ENCODE results near the gene ADPRHL1.

The ADPRHL1 gene
- total RNA-seq, result 0 to 3.7 (median 0.25) reads per million in 17 experiments

DNA sequence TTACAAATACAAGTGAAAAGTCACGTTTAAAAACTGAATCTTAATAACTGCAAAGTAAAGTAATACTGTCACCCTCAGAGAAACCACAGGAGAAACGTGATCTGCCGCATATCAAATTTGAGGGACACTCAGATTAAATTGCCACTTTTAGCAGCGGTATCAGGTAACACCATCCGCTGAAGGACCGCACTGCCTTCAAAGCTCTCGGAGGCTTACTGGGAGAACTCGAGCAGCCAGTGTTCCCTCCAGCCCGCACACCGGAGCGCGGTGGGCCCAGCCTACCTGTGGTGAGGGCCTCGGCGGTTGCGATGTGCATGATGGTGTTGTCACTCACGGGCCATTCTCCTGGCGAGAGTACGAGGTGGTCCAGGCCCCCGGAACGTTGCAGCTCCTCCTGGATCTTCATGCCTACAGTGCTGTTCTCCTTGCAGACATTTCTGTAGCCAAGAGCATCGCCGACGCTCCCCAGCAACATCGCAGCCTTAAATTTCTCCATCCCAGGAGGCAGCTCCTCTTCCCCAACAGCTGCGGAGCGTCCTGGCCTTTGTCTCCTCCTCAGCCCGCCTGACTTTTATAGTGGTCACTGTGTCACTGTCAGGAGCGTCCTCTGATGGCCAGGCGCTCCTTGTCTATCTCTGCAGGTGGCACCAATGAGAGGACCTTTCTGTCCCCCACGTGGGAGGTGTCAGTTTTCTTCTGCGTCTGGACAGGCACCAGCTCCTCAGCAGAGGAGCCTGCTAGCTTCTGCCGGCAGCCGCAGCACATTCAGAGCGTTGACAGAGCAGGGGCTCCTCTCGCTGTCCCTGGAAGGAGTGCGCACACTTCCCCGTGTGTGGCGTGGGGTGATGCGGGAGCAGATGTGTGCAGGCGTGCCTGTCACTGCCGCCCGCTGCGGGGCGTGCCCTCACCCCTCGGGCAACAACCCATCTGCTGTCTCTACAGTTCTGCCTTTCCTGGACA, at the start of gene ADPRHL1:
Gene ADPRHL1 (minus strand): TSS at position 547 of the 960 bp plus-strand sequence. CDS start 51 bp downstream, at position 496.
- DNase-seq, result no peak

DNA sequence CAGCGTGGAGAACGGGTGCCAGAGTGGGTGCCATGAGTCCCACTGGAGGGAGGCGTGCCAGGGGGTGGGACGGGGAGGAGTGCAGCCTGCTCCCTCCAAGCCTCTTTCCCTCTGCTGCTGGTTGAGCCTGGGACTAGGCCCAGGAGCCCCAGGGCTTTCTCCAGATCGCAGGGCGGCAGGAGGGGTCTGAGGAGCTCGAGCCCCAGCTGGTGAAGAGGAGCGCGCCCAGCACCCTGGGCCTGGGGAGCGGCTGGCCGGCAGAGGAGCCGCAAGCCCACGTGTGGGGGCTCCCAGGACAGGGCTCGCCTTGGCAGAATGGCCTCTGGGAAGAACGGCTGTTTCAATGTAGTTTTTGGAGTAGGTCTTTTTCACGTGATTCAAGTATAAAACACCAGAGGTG, 49.4 kb upstream of the ADPRHL1 start:
- DNase-seq, result no peak

DNA sequence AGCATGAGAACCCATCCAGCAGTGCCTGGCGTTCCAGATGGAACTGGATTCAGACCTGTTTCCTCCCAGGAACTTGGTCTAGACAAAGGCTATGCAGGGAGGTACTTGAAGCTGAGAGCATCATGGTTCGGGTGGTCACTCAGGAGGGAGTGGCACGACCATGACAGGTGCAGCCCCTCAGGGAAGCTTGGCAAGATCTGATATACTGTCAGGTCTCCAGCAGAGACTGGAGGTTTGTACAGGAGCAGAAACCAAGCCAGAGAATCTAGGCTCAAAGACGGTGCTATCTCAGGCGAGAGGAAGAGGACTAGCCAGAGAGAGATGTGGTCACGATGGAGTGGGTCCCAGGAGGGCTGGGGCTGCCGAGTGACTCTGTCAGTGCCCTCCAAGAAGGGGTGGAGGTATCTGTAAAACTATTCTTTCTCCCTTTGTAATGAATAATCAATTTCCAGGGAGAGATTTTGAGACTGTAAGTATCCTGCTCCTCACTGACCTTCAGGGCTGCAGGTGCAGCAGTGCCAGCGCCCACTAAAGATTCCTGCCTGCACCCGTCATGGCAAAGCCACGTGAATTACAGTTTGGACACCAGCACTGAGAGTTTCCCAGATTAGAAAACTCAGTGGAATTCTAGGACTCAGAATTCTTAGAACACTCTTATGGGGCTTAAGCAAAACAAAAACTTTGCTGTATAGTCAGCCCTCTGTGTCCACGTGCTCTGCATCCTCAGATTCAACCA, 47.4 kb upstream of the ADPRHL1 start:
- no peak for DNase-seq

DNA sequence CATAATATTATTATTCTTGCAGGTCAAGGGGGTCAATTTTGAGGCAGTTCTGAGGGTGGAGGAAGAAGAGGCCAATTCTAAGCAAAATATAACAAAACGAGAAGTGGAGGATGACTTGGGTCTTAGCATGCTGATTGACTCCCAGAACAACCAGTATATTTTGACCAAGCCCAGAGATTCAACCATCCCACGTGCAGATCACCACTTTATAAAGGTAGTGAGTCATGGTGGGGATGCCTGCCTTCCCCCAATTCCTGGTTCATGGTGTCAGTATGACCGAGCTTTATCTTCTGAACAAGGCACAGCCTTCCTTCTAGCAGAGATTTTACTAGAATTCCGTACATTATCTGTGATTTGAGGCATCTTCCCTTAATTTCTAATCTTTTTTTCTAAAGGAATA, 46.6 kb upstream of the ADPRHL1 start:
- DNase-seq, result peak in 1 of 4 experiments; percentile 29

DNA sequence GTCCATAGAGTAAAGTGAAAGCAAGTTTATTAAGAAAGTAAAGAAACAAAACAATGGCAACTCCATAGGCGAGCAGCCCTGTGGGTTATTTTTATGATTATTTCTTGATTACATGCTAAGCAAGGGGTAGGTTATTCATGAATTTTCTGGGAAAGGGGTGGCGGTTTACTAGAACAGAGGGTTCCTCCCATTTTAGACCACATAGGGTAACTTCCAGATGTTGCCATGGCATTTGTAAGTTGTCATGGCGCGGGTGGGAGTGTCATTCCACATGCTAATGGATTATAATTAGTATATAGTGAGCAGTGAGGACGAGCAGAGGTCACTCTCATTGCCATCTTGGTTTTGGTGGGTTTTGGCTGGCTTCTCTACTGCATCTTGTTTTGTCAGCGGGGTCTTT, 45.6 kb upstream of the ADPRHL1 start:
- no peak for DNase-seq

DNA sequence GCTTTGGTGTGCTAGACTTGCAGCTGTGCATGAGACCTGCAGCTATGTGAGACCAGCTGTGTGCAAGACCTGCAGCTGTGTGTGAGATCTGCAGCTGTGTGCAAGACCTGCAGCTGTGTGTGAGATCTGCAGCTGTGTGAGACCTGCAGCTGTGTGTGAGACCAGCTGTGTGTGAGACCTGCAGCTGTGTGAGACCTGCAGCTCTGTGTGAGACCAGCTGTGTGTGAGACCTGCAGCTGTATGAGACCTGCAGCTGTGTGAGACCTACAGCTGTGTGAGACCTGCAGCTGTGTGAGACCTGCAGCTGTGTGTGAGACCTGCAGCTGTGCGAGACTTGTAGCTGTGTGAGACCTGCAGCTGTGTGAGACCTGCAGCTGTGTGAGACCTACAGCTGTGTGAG, 43.9 kb upstream of the ADPRHL1 start:
- DNase-seq, result no peak

DNA sequence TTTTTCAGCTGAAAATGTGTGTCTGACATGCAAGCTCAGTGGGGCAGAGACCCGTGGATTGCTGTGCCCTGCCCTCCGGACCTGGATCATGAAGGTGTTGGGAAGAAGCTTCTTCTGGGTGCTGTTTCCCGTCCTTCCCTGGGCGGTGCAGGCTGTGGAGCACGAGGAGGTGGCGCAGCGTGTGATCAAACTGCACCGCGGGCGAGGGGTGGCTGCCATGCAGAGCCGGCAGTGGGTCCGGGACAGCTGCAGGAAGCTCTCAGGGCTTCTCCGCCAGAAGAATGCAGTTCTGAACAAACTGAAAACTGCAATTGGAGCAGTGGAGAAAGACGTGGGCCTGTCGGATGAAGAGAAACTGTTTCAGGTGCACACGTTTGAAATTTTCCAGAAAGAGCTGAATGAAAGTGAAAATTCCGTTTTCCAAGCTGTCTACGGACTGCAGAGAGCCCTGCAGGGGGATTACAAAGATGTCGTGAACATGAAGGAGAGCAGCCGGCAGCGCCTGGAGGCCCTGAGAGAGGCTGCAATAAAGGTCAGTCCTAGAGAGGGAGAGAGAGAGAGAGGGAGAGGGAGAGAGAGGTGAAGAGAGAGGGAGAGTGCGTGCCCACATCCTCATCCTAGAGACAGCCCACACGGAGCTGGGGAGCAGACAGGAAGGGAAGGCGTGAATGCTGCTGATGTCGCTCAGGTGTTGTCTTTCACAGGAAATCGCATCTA, 42.4 kb upstream of the ADPRHL1 start:
- no peak for DNase-seq

DNA sequence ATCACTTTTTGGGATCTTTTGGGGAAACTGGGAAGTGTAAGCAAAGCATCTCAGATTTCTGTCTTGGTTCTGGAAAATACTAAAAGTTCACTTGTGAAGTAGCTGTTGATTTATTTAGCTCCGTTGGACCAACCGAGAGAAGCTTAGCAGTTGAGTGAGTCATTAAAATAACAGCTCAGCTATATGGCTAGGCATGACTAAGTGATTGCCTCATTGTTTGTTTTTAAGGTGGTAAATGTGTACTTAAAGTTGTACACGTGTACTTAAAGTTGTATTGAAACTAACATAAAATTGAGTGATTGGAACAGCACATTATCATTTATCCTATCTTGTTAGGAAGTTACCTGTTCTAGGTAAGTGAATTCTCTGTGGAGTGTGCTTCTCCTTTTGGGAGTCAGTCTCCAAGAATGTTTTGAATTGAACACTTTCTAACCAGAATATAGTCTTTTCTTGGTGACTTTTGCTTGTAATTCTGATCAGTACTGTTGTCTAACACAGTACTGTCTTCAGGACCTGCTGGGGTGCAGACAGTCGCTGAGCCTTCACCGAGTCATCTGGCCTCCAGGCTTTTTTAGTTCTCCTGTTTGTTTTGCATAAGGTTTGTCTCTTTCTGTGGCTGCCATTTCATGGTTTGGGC, 40.1 kb upstream of the ADPRHL1 start:
- DNase-seq, result peak; percentile 42 to 82 (median 60)

DNA sequence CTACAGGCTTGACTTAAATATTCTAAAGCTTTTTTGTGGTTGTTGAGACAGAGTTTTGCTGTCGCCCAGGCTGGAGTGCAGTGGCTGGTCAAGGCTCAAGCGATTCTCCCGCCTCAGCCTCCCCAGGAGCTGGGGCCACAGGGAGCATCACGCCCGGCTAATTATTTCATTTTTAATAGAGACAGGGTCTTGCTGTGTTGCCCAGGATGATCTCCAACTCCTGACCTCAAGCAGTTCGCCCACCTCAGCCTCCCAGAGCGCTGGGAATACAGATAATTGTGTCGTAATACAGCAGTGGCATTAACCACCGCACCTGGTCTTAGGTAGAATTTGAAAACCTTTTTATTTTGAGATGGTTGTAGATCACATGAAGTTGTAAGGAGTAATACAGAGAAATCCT, 38.7 kb upstream of the ADPRHL1 start:
- DNase-seq, result no peak

DNA sequence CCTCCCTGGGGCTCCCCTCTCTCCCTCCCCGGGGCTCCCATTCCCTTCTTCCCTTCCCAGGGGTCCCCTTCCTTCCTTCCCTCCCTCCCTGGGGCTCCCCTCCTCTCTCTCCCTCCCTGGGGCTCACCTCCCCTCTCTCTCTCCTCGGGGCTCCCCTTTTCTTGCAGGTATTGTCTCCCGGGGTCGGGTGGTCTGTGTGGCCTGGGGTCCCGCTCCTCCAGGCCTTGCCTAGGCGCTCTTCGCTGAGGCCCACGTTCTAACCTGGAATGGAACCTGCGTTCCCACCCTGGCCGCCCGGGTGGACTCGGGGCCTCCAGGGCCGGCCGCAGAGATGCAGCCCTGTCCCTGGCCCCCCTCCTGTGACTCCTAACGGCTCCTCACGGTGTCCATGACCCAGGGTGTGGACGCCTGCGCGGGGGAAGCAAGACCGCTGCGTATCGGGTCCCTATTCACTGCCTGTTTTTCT, 38.2 kb upstream of the ADPRHL1 start:
- DNase-seq, result peak; percentile 41 to 70 (median 60)

DNA sequence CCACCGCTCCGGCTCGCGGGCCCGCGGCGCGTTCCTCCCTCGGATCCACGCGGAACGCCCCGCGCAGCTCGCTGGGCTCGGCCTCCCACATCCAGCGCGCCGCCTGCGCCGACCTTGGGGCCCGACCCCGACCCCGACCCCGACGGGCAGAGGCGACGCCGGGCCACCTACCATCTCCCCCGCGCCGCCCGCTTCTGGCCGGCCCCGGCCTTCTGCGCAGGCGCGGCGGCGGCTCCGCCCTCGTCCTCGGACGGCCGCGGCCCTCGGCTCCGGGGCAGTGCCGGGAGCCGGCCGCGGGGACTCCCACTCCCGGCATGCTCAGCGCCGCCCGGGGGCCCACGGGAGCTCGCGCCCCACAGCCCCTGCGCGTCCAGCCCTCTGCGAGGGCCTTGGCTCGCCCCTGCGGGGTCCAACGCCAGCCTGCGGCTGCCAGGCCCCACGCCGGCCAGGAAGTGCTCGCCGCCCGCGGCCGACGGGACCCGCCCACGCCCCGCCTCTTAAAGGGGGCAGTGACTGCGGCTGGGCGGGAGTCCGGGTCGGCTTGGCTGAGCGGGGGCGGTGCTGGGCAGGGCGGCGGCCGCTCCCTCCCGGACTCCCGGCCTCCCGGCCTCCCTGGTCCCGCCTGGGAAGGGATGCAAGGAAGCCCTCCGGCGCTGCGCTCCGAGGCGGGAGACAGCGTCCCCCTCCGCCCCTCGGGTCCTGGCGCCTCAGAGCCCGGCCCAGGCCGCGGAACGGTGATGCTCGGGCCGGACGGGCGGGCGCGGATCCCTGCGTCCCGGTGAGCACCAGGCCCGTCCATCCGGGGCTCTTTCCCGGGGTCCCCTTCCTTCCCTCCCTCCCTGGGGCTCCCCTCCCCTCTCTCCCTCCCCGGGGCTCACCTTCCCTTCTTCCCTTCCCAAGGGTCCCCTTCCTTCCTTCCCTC, 37.5 kb upstream of the ADPRHL1 start, which contains the start of gene DCUN1D2:
Gene DCUN1D2 (minus strand): TSS at position 216 of the 922 bp plus-strand sequence. CDS start 42 bp downstream, at position 174.
- peak; percentile 94 to 98 (median 96) for DNase-seq

DNA sequence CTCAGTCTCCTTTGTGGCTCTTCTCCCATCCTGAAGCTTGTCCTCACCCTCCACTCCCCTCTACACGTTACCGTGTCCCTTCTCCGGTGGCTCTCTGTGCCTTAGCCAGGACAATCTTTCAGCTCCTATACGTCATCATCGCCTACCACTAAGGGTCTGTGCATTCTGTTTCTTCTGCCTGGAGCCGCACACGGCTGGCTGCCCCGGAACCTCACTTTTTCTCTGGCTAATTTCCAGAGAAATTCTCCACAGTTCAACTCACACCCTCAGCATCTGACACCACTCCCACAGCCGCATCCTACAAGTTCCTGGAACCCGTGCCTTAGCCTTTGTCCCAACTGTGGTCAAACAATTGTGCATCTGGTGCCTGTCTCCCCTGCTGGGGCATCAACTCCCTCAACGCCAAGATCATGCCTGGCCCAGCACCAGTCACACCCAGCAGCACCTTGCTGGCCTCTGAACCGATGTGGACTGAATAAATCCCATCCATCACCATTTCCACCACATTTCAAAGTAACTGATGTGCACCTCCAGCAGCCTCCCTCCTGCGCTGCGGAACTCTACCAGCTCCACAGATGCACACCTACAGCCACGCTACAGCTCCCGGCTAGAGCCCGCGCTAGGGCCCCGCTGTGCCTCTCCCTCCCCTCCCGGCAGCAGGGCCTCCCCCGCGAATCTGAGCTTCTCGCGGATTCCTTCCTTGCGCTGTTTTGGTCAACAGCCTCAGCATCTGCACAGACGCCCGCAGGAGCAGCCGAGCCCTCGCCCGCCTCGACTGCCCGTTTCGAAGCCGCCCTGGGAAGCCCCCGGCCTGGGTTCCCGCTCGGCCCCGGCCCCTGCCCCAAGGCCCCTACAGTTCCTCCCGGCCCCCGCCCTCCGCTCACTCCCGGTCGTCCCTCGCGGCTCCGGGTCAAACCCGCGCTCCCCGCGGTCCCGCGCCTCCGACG, 36.5 kb upstream of the ADPRHL1 start:
- DNase-seq, result peak; percentile 11 to 62 (median 48)

DNA sequence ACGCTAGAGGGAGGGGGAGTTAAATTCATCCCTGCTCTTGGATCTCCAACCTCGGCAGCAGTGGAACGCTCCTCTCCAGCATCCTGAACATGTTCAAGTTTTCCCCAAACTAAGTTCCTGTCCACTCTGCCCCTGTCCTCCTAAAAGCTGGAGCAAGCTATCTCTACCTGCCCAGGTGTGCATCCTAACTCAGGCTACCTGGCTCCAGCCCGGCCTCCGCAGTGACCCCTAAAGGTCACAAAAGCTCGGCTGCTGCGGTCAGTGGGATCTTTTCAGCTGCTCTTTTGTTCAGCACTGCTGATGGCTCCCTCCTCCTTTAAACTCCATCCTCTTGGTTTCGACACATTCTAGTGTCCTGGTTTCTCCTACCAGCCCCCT, 35.9 kb upstream of the ADPRHL1 start:
- no peak for DNase-seq

DNA sequence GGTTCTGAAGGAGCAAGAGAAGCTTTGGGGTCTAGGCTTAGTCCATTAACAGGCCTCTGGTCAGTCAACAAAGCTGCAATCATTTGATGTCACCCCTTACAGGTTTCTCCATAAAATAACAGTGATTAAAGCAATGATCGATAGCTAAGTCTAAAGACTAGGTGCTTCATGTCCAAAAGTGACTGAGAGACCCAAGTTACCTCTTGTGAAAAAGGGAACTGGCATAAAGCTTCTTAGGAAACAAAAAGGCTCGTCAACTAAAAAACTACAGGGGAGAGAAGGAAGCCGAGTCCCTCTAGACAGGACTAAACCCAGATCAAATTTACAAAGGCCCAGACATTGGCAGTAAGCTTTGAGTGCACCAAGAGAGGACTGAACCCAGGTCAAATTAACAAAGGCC, 35.0 kb upstream of the ADPRHL1 start:
- DNase-seq, result peak in 1 of 4 experiments; percentile 26

DNA sequence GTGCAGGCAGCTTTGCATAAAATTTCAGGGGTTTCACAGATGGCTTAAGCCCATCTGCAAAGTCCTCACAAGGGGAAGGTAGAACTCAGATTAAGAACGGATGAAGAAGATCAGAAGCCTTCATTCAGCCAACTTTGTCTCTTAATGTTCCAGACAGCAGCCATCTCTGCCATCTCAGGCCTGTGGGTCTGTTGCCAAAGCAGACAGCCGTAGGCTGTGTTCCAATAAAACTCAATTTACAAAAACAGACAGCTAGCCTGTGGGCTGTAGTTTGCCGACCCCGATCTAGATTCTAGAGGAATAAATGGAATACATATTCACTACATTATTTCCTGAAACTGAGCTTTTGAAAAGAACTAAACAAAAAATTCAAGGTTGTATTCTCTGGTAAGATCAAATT, 33.4 kb upstream of the ADPRHL1 start:
- no peak for DNase-seq

DNA sequence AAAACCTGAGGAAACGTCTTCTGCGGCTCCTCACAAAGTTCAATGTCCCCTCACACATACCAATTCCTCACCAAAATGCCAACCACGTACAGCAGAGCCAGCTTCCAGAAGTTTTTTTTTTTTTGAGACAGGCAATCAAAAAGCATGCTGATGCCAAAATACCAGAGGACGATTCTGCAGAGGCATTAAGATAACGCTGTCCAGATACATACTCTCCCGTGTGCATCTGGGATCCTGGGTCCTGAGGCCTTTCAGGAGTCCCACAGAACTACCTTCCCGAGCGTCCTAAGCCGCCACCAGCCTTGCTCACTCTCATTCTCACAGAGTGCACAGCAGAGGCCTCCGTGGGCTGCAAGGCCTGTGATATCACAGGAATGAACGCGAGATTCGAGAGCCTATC, 32.3 kb upstream of the ADPRHL1 start:
- no peak for DNase-seq

DNA sequence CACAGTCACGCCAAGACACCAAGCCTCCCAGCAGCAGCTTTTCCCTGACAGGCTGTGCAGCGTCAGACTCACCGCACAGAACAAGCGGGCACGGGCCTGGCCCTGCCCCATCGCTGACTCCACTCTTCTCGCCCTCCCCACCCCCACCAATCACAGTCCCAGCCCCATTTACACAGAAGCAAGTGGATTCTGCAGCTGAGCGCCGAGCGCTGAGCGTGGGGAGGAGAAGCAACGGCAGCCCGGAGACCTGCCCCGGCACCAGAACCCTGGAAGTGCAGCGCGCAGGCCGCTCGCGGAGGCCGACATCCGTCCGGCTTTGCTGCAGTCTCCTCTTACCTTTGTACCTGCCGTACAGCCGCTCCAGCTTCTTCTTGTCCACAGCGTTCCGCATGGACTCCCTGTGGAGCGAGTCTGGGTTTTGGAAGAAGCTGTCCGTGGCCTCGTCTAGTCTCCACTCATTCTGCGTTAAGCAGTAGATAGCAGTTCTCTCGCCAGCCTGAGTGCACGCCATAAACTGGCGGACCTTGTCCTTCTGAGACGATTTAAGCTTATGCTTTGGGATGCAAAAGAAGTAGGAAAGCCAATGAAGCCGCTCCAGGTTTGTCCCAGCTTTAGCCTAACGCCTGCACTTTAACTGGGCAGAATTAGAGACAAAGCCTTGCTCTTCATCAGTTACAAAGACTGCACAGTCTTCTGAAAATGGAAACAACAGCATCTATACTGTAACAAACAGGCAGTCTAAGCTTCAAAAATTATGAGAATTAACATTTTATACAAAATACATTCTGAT, 30.4 kb upstream of the ADPRHL1 start:
- DNase-seq, result no peak

DNA sequence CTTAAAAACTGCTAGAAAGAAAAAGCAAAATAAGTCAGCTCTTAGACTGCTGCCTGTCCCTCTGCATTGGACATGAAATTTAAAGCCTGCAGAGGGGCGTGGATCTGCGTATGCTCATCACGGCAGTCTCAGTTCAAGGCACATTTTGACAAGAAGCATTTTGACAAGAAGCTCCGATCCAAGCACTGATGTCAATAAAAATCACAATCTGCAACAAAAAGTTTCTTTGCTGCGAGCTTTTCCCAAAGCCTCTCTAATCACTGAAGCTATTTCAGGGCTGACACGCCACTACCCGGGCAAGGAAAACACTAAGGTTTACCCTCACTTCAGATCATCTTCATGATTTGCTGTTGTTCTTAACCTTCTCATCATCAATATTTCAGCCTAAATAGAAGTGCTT, 29.8 kb upstream of the ADPRHL1 start:
- DNase-seq, result no peak

DNA sequence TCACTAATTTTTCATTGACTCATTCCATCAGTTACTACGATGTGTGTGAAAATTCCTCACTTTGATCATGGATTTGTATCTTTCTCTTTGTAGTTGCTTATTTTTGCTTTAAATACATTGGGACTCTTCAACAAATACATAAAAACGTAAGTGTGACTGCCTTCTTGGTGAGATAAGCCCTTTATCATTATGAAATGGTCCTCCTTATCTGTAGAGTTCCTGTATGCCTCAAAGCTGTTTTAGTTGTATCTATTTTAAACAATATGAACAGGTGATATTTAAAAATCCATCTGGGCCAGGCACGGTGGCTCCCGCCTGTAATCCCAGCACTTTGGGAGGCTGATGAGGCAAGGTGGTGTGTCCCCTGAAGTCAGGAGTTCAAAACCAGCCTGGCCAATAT, 25.9 kb upstream of the ADPRHL1 start:
- DNase-seq, result no peak

Measured in suppressor macrophage (primary cell).